Choroid plexus epithelial cell (primary cell): ENCODE data around the gene GLDN.

Experiments used
- DNase-seq: peaks from one replicate; pipeline ENCODE4 v3.0.0-alpha.2; 2010; ENCODE audit warnings: low read depth
- H3K4me3 ChIP-seq: 2 replicates; pipeline ENCODE4 v1.5.1; 2011; ENCODE audit warnings: low read depth, mild to moderate bottlenecking, control low read depth, low read length, moderate library complexity
- TF ChIP-seq, protein P1 (sequence below): conservative IDR thresholded peaks from 2 replicates; pipeline ENCODE4 v1.5.1; 2011; ENCODE audit warnings: low read depth, mild to moderate bottlenecking, control low read depth, inconsistent platforms, low read length, moderate library complexity

The GLDN gene

DNA sequence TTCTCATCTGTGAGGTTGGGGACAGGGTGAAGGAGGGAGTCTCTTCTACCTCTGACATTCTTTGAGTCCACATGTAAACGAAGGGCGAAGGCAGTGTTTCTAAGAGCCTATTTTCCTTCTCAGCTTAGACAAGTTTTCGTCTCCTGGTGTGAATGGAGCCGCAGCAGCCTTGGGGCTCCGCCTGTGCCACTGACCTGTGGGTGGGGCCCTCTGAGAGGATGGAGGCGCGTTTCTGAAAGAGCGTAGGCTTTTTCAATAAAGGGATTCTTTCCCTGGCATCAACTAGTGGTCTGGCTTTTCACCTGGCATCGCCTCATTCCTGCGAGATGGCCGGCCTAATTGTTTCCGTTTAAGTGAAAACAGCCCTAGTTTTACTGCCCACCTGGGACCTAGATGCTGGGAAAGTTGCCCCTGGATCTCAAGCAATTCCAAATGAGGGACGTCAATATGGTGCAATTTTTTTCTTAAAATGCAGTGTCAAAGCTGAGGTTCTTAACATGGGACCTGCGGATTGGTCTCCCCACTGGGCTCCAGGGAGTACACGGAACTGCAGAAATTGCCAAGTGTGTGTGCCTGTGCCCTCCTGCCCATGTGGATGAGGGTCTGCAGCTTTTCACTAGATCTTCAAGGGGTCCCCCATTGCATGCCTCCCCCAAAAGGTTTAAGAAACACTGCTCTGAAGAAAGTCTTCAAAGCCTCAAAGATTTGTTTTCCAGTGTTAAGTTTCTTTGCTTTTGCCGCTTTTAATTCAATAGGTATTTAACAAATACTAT is 958 bp downstream of the GLDN start:
- H3K4me3 ChIP-seq: peak overlapping the region; percentile 45
- TF ChIP-seq, protein P1, sequence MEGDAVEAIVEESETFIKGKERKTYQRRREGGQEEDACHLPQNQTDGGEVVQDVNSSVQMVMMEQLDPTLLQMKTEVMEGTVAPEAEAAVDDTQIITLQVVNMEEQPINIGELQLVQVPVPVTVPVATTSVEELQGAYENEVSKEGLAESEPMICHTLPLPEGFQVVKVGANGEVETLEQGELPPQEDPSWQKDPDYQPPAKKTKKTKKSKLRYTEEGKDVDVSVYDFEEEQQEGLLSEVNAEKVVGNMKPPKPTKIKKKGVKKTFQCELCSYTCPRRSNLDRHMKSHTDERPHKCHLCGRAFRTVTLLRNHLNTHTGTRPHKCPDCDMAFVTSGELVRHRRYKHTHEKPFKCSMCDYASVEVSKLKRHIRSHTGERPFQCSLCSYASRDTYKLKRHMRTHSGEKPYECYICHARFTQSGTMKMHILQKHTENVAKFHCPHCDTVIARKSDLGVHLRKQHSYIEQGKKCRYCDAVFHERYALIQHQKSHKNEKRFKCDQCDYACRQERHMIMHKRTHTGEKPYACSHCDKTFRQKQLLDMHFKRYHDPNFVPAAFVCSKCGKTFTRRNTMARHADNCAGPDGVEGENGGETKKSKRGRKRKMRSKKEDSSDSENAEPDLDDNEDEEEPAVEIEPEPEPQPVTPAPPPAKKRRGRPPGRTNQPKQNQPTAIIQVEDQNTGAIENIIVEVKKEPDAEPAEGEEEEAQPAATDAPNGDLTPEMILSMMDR: no peak

DNA sequence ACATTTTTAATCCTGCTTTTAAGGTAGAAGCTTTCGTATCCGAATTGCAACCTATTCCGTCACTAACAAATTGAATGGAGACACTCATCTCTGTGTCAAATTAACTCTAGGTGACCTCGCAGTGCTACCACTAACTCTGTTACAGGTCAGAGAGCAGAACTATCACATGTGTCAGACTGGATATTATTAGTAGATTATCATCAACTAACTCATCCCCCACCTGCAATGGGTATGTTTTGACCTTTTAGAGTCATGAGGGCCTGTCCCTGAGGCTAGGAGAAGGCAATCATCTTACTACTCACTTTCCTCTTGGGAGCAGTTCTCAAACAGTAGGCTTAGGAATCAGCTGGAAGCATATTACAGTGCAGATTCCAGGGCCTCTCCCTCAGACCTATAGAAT is 2.0 kb downstream of the GLDN start:
- H3K4me3 ChIP-seq: no peak overlapping the region
- no peak for DNase-seq
- TF ChIP-seq, protein P1: no peak

More for the DNA sequence above, 958 bp downstream of the GLDN start:
- DNase-seq: no peak

DNA sequence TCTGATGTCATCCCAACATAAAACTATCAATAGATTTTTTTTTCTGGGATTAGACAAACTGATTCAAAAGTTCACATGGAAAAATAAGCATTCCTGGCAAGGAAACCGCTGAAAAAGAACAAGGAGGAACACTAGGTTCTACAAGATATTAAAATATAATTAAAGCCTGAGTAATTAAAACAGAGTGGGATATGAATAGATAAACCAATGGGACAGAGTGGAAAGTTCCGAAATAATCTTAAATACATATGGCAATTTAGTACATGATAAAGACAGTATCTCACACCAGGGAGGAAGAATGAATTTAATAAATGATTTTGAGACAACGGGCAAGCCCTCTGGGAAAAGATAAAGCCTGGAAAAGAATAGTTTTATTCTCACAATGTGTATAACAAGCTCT is 4.7 kb downstream of the GLDN start:
- TF ChIP-seq, protein P1: no peak
- no peak for DNase-seq
- H3K4me3 ChIP-seq: no peak overlapping the region

DNA sequence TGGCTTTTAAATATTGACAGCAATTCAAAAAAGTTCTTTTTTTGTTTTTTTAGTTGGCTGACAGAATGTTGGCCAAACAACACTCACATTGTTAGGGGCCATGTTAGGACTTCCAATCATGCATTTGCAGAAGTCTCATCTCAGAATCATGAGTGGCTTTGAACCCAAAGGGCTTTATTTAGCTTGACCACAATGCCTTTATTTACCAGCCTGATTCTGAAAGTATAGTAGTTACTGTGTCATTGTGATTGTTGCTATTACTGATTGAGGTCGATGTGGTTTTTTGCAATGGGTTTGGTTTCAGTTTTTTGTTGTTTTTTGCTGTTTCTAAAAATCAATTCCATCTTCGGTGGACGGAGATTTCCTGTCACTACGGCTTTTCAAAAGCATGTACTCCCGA is 7.2 kb downstream of the GLDN start:
- TF ChIP-seq, protein P1: no peak
- no peak for DNase-seq
- no peak overlapping the region for H3K4me3 ChIP-seq

DNA sequence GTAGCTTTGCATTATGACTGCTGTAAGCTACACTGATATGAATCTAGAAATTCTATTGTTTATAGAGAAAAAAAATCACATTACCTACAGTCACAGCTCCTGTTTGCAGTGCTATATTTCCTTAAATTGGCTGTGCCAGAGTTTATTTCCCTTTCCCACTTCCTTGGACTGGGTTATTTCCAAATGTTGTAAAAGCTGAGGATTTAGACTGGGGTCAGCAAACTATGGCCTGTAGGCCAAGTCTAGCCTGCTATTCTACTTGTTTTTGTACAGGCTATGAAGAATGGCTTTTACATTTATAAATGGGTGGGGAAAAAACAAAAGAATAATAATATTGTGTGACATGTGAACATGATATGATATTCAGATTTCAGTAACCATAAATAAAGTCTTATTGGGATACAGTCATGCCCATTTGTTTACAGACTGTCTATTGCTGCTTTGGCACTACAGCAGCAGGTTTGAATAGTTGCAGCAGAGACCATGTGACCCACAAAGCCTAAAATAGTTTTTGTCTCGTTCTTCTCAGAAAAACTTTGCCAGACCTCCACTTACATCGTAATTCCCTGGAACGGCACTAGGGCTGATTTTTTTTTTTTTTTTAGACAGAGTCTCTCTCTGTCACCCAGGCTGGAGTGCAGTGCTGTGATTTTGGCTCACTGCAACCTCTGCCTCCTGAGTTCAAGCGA is 7.8 kb downstream of the GLDN start:
- peak; percentile 24 for DNase-seq
- TF ChIP-seq, protein P1: no peak
- H3K4me3 ChIP-seq: no peak overlapping the region

DNA sequence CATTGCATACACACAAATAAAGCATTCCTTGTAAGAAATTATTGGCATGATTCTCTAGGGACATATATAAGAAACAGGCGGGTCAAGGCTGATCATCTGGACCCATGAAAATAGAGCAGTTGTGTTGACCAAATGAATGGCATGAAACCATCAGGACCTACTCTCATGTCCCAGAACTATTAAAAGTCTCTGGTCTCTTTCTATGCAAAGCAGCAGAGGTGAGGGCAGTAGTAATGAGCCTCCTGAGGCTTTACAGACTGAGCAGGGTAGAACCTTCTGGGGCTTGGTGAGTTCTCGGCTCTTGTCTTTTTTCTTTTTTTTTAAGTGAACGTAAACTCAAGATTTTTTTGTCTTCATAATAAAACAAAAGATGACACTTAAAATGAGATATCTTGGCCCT is 9.3 kb downstream of the GLDN start:
- TF ChIP-seq, protein P1: no peak
- no peak for DNase-seq
- H3K4me3 ChIP-seq: no peak overlapping the region
